Measurements from ENCODE around the gene CD38.

The CD38 gene

GRCh38 chr4:15870921-15871664 lies 93.0 kb downstream of the CD38 start:
- DNase-seq: no peak

GRCh38 chr4:15873117-15873516 lies 95.0 kb downstream of the CD38 start:
- DNase-seq: no peak

GRCh38 chr4:15874671-15875070 lies 96.5 kb downstream of the CD38 start:
- DNase-seq: no peak

GRCh38 chr4:15875663-15876460 lies 97.7 kb downstream of the CD38 start:
- no peak for DNase-seq

DNA sequence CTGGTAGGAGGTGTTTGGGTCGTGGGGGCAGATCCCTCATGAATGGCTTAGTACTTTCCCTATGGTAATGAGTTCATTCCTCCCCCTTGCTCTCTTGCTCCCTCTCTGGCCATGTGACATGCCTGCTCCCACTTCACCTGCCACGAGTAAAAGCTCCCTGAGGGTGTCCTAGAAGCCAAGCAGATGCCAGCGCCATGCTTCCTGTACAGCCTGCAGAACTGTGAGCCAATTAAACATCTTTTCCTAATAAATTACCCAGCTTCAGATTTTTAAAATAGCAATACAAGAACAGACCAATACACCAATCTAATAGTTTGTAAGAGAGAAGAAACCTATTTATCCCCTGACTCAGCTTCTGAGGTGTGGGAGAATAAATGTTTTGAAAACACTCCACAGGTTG lies 99.9 kb downstream of the CD38 start:
- DNase-seq: no peak

GRCh38 chr4:15881820-15882219 lies 103.7 kb downstream of the CD38 start:
- DNase-seq: no peak

- peak; percentile 38 for DNase-seq
These were observed 104.6 kb downstream of the CD38 start for GRCh38 chr4:15882675-15883086.

GRCh38 chr4:15883610-15884243 lies 105.6 kb downstream of the CD38 start:
- DNase-seq: no peak

DNA sequence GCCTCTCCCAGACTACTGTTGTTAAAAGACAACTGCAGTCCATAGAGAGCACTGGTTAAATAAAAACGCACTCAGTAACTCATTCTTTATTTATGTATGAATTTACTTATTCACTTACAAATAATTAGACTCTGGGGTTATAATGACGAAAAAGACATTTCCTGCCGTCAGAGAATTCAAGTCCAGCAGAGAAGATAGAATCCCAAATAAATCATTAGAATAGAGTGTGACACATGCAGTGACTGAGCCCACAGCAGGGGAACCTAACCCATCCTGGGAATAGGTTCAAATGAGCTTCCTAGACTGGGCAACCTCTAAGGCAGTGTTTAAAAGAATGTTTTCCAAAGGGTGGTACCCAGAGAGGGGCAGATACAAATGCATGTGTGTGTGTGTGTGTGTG lies 106.5 kb downstream of the CD38 start:
- DNase-seq: no peak

DNA sequence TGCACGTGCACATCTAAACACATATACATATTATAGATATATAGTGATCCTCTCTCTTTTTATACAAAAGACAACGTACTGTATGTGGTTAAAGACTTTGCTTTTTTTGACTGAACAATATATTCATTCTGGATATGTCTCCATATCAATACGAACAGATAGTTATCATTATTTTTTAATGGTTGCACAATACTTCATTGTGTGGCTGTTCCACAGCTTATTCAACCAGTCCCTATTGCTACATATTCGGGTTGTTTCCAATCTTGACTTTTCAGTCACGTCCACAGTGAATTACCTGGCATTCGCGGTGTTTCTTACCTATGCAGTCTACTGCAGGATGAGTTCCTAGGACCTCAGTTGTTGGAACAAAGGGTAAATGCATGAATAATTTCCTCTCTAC lies 107.3 kb downstream of the CD38 start:
- no peak for DNase-seq

GRCh38 chr4:15888515-15888914 lies 110.4 kb downstream of the CD38 start:
- no peak for DNase-seq

DNA sequence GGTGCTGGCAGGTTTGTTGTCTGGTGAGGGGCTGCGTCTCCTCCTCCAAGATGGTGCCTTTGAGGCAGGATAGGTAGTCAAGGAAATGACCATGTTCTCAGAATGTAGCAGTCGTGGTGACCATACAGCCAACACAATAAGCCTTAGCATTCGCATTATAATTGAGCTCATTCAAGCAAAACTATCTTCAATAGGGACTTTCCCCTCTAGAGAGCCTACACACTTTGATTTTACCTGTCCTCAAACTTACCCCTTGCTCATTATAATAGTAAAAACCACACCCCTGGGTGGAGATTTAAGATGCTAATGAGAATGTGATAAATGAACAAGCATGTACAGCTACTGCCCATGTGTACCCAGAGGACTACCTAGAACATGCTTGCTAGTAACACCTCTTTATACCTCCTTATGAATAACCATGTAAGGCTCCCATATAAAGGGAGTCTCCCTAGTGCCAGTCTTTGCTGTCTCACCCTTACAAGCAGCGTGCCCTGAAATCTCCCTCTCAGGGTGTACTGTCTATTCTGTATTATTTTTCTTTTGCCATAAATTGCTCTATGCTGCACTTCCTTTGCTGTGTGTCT lies 112.2 kb downstream of the CD38 start:
- DNase-seq: no peak

GRCh38 chr4:15891312-15891711 lies 113.2 kb downstream of the CD38 start:
- peak; percentile 52 for DNase-seq

GRCh38 chr4:15893962-15894361 lies 115.8 kb downstream of the CD38 start:
- no peak for DNase-seq

DNA sequence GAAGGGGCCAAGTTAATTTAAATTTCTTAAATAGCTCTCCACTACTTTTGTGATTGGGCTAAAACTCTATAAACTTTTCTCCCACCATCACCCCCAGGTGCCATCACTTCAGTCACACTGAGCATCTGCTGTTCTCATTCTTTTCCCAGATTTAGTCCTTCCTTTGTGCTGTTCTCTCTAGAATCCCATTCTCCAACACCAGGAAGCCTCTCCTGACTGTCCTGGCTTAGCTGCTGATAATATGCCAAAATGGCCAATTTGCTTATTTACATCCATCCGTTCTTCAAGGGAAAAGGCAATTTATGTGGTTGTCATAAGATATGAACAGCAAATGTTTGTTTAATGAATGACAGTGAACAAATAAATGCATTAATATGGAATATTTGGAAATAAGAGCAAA lies 116.3 kb downstream of the CD38 start:
- DNase-seq: no peak

DNA sequence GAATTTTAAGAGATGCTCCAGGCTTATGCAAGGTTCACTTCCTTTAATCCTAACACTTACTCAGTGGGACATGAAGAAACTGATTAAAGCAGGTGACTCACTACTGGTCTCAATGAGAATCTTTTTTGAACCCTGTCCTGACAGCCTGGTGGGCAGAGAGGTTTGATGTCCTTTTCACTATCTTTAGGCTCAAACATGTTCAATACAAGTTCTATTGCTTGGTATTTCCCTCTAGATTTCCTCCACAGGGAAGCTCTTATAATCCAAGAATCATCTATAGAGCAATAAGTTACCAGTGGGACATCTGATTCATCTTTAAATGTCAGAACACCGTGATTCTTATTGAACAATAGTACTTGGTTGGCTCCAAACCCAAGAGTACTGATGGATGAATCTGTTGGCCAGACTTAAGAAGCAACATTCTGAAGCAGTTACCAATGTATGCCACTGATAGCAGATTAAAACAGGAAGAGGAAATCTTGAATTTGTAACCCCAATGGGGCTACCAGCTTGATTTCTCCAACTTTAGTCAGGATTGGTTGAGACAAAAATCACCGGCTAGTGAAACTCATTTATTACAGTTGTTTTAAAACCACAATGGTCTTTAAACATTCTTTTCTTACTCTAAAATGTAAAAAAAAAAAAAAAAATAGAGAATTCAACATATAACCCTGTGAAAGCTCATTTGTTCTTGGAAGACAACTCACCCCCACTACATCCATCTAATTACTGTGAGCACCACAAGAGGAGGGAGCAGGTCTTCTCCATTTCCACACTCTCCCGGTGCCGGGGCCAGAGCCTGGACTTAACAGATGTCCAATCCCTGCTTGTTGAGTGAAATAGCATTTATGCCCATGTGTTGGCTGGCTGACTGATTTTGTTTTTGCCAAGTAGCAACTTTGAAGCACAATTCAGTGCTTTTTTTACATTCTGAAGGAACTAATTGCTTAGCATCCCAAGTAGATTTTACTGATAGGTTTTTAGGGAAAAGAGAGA lies 117.1 kb downstream of the CD38 start:
- DNase-seq: no peak

DNA sequence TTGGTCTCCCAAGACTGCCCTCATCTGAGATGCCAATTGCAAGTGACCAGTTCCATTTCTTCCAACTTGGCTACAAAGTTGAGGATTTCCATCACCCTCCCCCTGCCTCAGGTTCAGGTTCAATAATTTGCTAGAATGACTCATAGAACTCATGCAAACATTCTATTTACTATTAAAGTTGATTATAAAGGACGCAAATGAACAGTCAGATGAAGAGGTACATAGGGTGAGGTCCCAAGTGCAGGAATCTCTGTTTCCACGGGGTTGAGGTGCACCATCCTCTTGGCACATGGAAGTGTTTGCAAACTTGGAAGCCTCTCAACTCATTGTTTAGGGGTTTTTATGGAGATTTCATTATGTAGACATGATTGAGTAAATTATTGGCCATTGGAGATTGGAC lies 119.4 kb downstream of the CD38 start:
- DNase-seq: no peak

GRCh38 chr4:15898902-15899301 lies 120.8 kb downstream of the CD38 start:
- DNase-seq: no peak

DNA sequence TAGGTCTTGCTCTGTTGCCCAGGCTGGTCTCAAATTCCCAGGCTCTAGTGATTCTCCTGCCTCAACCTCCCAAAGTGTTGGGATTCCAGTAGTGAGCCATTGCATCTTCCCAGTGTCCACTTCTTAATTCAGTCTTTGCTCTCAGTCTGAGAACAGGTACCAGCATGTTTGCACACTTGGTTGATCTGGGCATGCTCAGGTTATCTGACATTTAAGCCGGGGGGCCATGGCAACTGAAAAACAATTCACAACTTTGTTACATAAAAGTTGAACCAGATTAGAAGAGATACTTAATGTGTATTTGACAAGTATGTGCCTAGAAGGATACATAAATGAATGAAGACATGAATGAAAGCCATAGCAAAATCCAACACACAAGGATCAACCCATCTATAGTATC lies 121.4 kb downstream of the CD38 start:
- DNase-seq: no peak

DNA sequence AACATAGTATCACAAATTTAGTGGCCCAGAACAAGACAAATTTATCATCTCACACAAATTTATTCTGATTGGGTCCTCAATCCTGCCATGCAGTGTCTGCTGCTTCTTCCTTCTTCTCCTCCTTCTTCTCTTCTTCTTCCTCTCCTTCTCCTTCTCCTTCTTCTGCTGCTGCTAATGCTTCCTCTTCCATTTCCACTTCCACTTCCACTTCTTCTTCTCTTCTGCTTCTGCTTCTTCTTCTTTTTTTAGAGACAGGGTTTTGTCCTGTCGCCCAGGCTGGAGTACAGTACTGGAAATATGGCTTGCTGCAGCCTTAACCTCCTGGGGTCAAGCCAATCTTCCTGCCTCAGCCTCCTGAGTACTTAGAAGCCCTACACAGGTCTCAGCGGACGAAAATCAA lies 122.9 kb downstream of the CD38 start:
- no peak for DNase-seq

DNA sequence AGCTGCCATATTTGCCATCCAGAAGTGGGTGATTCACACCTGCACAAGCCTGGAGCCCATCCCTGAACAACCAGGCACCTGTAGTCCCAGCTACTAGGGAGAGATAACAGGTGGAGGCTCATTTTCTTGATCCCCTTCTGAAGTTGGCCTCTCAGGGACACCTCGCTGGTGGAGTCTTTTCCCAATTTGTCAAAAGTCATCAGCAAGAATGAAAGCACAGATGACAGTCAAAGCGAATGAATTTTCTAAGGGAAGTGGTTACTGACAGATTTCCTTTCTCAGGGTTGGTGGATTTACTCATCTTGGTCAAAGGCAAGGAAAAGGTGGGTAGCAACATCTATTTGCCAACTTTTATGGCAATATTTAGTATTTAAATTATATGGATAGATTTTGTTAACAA lies 123.9 kb downstream of the CD38 start:
- DNase-seq: no peak

DNA sequence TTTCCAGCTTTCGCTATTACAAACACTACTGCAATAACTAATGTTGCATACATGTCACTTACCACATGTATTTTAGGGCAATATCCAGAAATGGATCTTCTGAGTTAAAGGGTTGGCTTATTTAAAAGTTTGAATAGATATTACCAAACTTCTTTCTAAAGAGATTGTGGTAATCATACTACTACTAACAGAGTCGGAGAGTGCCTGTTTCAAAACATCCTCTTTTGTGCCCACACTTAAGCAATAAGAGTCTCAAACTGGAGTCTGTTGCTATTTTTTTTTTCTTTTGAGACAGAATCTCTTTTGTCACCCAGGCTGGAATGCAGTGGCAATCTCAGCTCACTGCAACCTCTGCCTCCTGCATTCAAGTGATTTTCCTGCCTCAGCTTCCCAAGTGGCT lies 124.6 kb downstream of the CD38 start:
- DNase-seq: no peak
